Measurements from ENCODE around the gene AKAP8L.

DNA sequence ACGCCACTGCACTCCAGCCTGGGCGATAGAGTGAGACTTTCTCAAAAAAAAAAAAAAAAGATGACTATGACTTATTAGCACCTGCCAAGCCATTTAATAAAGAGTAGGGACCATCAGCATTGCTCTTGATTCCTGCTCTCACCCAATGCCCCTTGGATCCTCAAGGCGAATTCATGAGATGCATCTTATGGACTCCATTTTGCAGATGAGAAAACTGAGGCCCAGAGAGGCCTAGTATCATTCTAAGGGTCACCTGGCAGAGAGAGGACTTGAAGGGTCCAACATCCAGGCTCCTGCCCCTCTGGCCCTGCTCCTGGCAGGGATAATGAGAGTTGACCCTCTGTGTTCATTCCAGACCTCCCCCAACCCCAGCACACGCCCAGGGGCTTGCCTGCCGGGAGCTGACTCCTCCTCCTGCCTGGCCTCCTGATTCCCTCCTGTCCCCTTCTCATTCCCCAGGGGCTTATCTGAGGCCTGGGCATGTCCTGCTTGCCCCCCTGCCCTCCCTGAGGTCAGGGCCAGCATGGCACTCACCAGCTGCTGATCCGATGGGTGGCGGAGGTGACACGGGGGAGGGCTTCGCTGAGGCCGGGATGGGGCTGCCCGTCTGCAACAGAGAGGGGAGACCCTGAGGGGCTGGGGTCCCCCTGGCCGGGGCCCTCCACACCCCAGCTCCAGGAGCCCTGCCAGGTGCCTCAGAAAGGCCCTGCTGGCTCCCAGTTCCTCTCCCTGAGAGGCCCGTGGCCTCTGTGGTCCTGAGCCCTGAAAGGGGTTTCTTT is 23.5 kb upstream of the AKAP8L start:
- TF ChIP-seq, protein P1, sequence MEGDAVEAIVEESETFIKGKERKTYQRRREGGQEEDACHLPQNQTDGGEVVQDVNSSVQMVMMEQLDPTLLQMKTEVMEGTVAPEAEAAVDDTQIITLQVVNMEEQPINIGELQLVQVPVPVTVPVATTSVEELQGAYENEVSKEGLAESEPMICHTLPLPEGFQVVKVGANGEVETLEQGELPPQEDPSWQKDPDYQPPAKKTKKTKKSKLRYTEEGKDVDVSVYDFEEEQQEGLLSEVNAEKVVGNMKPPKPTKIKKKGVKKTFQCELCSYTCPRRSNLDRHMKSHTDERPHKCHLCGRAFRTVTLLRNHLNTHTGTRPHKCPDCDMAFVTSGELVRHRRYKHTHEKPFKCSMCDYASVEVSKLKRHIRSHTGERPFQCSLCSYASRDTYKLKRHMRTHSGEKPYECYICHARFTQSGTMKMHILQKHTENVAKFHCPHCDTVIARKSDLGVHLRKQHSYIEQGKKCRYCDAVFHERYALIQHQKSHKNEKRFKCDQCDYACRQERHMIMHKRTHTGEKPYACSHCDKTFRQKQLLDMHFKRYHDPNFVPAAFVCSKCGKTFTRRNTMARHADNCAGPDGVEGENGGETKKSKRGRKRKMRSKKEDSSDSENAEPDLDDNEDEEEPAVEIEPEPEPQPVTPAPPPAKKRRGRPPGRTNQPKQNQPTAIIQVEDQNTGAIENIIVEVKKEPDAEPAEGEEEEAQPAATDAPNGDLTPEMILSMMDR (IDR thresholded peaks at IDR 0.05) = no peak
- no peak for TF ChIP-seq POLR2A (IDR thresholded peaks at IDR 0.05)

Data from esophagus squamous epithelium (tissue), 4 donors.